Right cardiac atrium (tissue), 5 donors: ENCODE measurements around the gene VILL. TPM values are rescaled to one million over a fixed set of nuclear protein-coding genes. Genes with fewer than 3 reads are reported as not detected.

Experiments
- microRNA-seq, 2 donors: library from miRNA; unstranded; fragments of <30 nt; microRNA quantifications; one replicate each; pipeline ENCODE4 v1.2.0, GENCODE V29; 2020 to 2021
- polyA plus RNA-seq: library from polyadenylated mRNA; stranded (reverse); fragments of 200-250 nt; gene quantifications from one replicate; pipeline ENCODE4 v1.2.3, GENCODE V29; 2013
- total RNA-seq, 4 donors: library from RNA; stranded (reverse); fragmentation: NEBNext Ultra II Directional; extraction: Animal tissue kit (Norgen Biotek cat#: 25700); gene quantifications; one replicate each; pipeline ENCODE4 v1.2.1, GENCODE V29; 2021
- donor health status: healthy with polysubstance abuse.
- donor health status: DM: no; HTN: yes; CAD: no.
- donor health status: DM: no; HTN: no; CAD: no.
- donor health status: DM: no; HTN: yes; CAD: no; lungs with severe emphysema.
- donor health status: DM: yes; HTN: yes; CAD: no.

VILL gene
- total and polyA plus RNA-seq, 5 donors: 4.0 to 9.7 (median 8.4) TPM

Small RNAs within 50 kb of the gene (microRNA-seq; reads per million reads assigned to microRNA genes)
- gene MIR26A1: 10.7 to 361 reads per million in 2 donors

Other genes with a start within 250 kb of the VILL start
- gene CTDSPL, start 128.9 kb upstream of the VILL start, total RNA-seq: 10 to 100 TPM; 38.3 to 50.9 (median 41.0) TPM
- 13.6 TPM for gene CTDSPL, start 128.9 kb upstream of the VILL start, polyA plus RNA-seq
- gene PLCD1, start 38.9 kb downstream of the VILL start, total RNA-seq: 10 to 100 TPM; 12.1 to 17.7 (median 15.2) TPM
- 11.2 TPM for gene PLCD1, start 38.9 kb downstream of the VILL start, polyA plus RNA-seq
- 1 to 10 TPM in 1 of 4 donors, under 1 TPM in 3; 0.23 to 1.0 (median 0.61) TPM for gene DLEC1, start 48.4 kb downstream of the VILL start, total RNA-seq
- 0.48 TPM for gene DLEC1, start 48.4 kb downstream of the VILL start, polyA plus RNA-seq
- gene ACAA1, start 146.3 kb downstream of the VILL start, total RNA-seq: 10 to 100 TPM; 80.8 to 98.8 (median 88.4) TPM
- gene ACAA1, start 146.3 kb downstream of the VILL start, polyA plus RNA-seq: 98.8 TPM
- 10 to 100 TPM; 11.1 to 19.8 (median 13.1) TPM for gene MYD88, start 147.9 kb downstream of the VILL start, total RNA-seq
- gene MYD88, start 147.9 kb downstream of the VILL start, polyA plus RNA-seq: 8.4 TPM
- gene OXSR1, start 174.8 kb downstream of the VILL start, total RNA-seq: 10 to 100 TPM; 20.2 to 39.1 (median 25.1) TPM
- gene OXSR1, start 174.8 kb downstream of the VILL start, polyA plus RNA-seq: 12.9 TPM